ENCODE measurements around the gene INCA1. TPM values are rescaled to one million over a fixed set of nuclear protein-coding genes. Genes with fewer than 3 reads are reported as not detected.

The INCA1 gene
- total and polyA plus RNA-seq, 2 of the 13 experiments (the other 11 are each of a cell fraction or from before 2014, with no cell fraction given): 0.93 to 2.6 TPM

- TF ChIP-seq ATF6 (CRISPR knock-in tag; conservative IDR thresholded peaks at IDR 0.05) (no peak), ZNF737 (CRISPR knock-in tag; IDR thresholded peaks at IDR 0.05; ENCODE audit: borderline replicate concordance) (no peak), NR2C2 (CRISPR knock-in tag; IDR thresholded peaks at IDR 0.05; ENCODE audit: borderline replicate concordance) (no peak), ZNF251 (CRISPR knock-in tag; IDR thresholded peaks at IDR 0.05) (no peak), ZNF281 (CRISPR knock-in tag; IDR thresholded peaks at IDR 0.05; ENCODE audit: borderline replicate concordance) (no peak), ZNF256 (CRISPR knock-in tag; conservative IDR thresholded peaks at IDR 0.05) (no peak), ZBTB2 (CRISPR knock-in tag; IDR thresholded peaks at IDR 0.05; ENCODE audit: low read depth) (no peak), GATAD1 (CRISPR knock-in tag; IDR thresholded peaks at IDR 0.05) (no peak), JDP2 (CRISPR knock-in tag; IDR thresholded peaks at IDR 0.05; ENCODE audit: borderline replicate concordance) (no peak), NCOA1 (CRISPR knock-in tag; IDR thresholded peaks at IDR 0.05) (no peak), SIN3B (IDR thresholded peaks at IDR 0.05; ENCODE audit: low read length) (no peak), ZNF17 (CRISPR knock-in tag; IDR thresholded peaks at IDR 0.05) (no peak), REXO4 (CRISPR knock-in tag; IDR thresholded peaks at IDR 0.05; ENCODE audit: borderline replicate concordance) (no peak), ZNF766 (CRISPR knock-in tag; IDR thresholded peaks at IDR 0.05; ENCODE audit: borderline replicate concordance) (no peak), ZNF75D (CRISPR knock-in tag; IDR thresholded peaks at IDR 0.05; ENCODE audit: borderline replicate concordance) (no peak), KDM6A (CRISPR knock-in tag; IDR thresholded peaks at IDR 0.05; ENCODE audit: low read depth) (no peak), RORA (CRISPR knock-in tag; IDR thresholded peaks at IDR 0.05) (no peak), SRSF1 (optimal IDR thresholded peaks at IDR 0.05; ENCODE audit: low read depth, low read length) (no peak), SP1 (IDR thresholded peaks at IDR 0.05) (no peak), SP1 (CRISPR knock-in tag; IDR thresholded peaks at IDR 0.05) (0 out of 2 replicates have a peak, but pooled peaks have one; percentile 25), SMAD9 (CRISPR knock-in tag; IDR thresholded peaks at IDR 0.05) (no peak), NCOA2 (CRISPR knock-in tag; IDR thresholded peaks at IDR 0.05) (no peak), KLF11 (CRISPR knock-in tag; IDR thresholded peaks at IDR 0.05) (no peak), FOSL2 (CRISPR knock-in tag; IDR thresholded peaks at IDR 0.05) (peak; percentile 97), ZNF570 (CRISPR knock-in tag; IDR thresholded peaks at IDR 0.05; ENCODE audit: borderline replicate concordance) (no peak), ZNF746 (CRISPR knock-in tag; IDR thresholded peaks at IDR 0.05) (no peak), SSRP1 (CRISPR knock-in tag; IDR thresholded peaks at IDR 0.05) (peak; percentile 86; the same call in 1 of the 2 replicates)
Observed at GRCh38 chr17:4945176-4945943, 52.0 kb downstream of the INCA1 start (continued).

Data from HepG2 (cell line).